Transverse colon (tissue), 4 donors: ENCODE measurements around the gene SHC4. TPM values are rescaled to one million over a fixed set of nuclear protein-coding genes. Genes with fewer than 3 reads are reported as not detected.
A peak's percentile ranks its signal among the peaks of the same experiment; 100 is the strongest.

ENCODE experiments used
- DNase-seq: peaks from one replicate; pipeline ENCODE4 v3.0.0-alpha.2; 2019
- H3K27ac ChIP-seq, 4 donors: fragments of 200-600 bp; sonication (generic); 2 replicates each; pipeline ENCODE4 v1.5.1; 2016 to 2018; ENCODE audit warnings: inconsistent platforms in 4 of 4
- H3K27me3 ChIP-seq: fragments of 200-600 bp; sonication (generic); 2 replicates; pipeline ENCODE4 v1.5.1; 2017; ENCODE audit warnings: inconsistent platforms
- H3K36me3 ChIP-seq, 4 donors: fragments of 200-600 bp; sonication (generic); 2 replicates each; pipeline ENCODE4 v1.5.1; 2017 to 2019; ENCODE audit warnings: inconsistent platforms in 4 of 4
- H3K4me1 ChIP-seq, 4 donors: fragments of 200-600 bp; sonication (generic); 2 replicates each; pipeline ENCODE4 v1.5.1; 2017 to 2020; ENCODE audit warnings: inconsistent platforms in 4 of 4
- H3K4me3 ChIP-seq, 4 donors: fragments of 200-600 bp; sonication (generic); 1 replicate in 1 of 4; 2 replicates in 3 of 4; pipeline versions ENCODE4 v1.5.1 to v1.6.1; 2017 to 2019; ENCODE audit warnings: inconsistent platforms in 4 of 4
- H3K9me3 ChIP-seq, 2 donors: fragments of 200-600 bp; sonication (generic); 2 replicates each; pipeline ENCODE4 v1.5.1; 2017 to 2019; ENCODE audit warnings: inconsistent platforms in 2 of 2
- CTCF ChIP-seq, 5 experiments: fragments of 200-600 bp in 3 of 5; fragments of 450-650 bp in 2 of 5; sonication (generic) in 3 of 5; IDR thresholded peaks; 1 replicate in 2 of 5; 2 replicates in 3 of 5; pipeline ENCODE4 v1.5.1; 2016 to 2017; ENCODE audit warnings: antibody characterized with exemption in 5 of 5, inconsistent platforms in 3 of 5, mild to moderate bottlenecking in 2 of 5, moderate library complexity in 1 of 5
- EP300 ChIP-seq: sonication (generic); formaldehyde crosslinking; IDR thresholded peaks from one replicate; pipeline ENCODE4 v1.6.1; 2017; ENCODE audit warnings: antibody characterized with exemption, low read depth
- POLR2A ChIP-seq: fragments of 450-650 bp; IDR thresholded peaks from one replicate; pipeline ENCODE4 v1.6.1; 2016; ENCODE audit warnings: antibody characterized with exemption, mild to moderate bottlenecking, moderate library complexity
- POLR2AphosphoS5 ChIP-seq, 3 donors: sonication (generic); formaldehyde crosslinking; IDR thresholded peaks; one replicate each; pipeline ENCODE4 v1.6.1; 2016; ENCODE audit warnings: antibody characterized with exemption in 3 of 3
- WGBS, 2 donors: methylation state at CpG; one replicate each; pipeline ENCODE4 v1.1.5; 2018; ENCODE audit warnings: low coverage in 1 of 2; 5-methylcytosine and 5-hydroxymethylcytosine counted together
- in situ Hi-C, 4 donors: fragments of 200-750 bp; cut with MboI; loops; one replicate each; pipeline versions ENCODE4 v1.15.0 to v1.15.1; 2017; ENCODE audit warnings: low sequenced_read_pairs in 3 of 4, low pct_ligation_motif_present in 1 of 4, low pct_unique_long_range_greater_than_20kb in 1 of 4
- intact Hi-C: fragments of 100-400 bp; cut with DNase I; formaldehyde crosslinking; loops from one replicate; pipeline ENCODE4 v1.15.1; 2023; ENCODE audit warnings: low total_unique reads
- total RNA-seq, 4 donors: library from RNA; depleted of rRNA; stranded (reverse); fragments of >200 nt; gene quantifications; one replicate each; pipeline ENCODE4 v1.1.0, GENCODE V29; 2016

SHC4 gene
- total RNA-seq, 4 donors from 2014 or later, result 0.48 to 0.96 TPM; not detected in 2

- in situ Hi-C loops, result loop anchor here (10.0 to 25.0 kb wide), 6 partner anchors 279 to 1279 kb away; partner anchors contain the start of genes FGF7 (in 4 of the 4) and COPS2 (in 1 of the 4)
- Histone ChIP-seq H3K4me1 (no peaks in the 10 kb centered on the region), H3K9me3 (no peaks in the 10 kb centered on the region), H3K27me3 (peaks cover 3% of the 10 kb centered on the region), H3K27ac (peak overlapping the region in 2 of 4 donors; percentile 9 to 45), H3K4me3 (no peak overlapping the region), H3K36me3 (no peaks in the 10 kb centered on the region)
- intact Hi-C loops, result loop anchor here (5.0 to 10.0 kb wide), 3 partner anchors 279 to 1282 kb away; no protein-coding TSS in a partner anchor
- no peak for DNase-seq
- 51 to 55% methylated on average over 3 of the region's 3 CpGs for WGBS, 2 donors
- TF ChIP-seq POLR2AphosphoS5 (IDR thresholded peaks at IDR 0.05) (no peak), CTCF (IDR thresholded peaks at IDR 0.05) (no peak), EP300 (no peak), POLR2A (no peak)
Observed at GRCh38 chr15:48865370-48866079, 98.2 kb downstream of the SHC4 start.

GRCh38 chr15:48862705-48863104 is 101.0 kb downstream of the SHC4 start:
- intact Hi-C loops, result loop anchor here (10.0 kb wide), 2 partner anchors 282 to 552 kb away; no protein-coding TSS in a partner anchor
- DNase-seq, result no peak
- no peaks in the 10 kb centered on the region for H3K27me3 ChIP-seq
- no peaks in the 10 kb centered on the region for H3K9me3 ChIP-seq
- H3K27ac ChIP-seq, result no peak overlapping the region
- TF ChIP-seq POLR2A (no peak), CTCF (IDR thresholded peaks at IDR 0.05) (no peak), POLR2AphosphoS5 (IDR thresholded peaks at IDR 0.05) (no peak), EP300 (no peak)
- H3K4me1 ChIP-seq, result no peaks in the 10 kb centered on the region
- WGBS, 2 donors, result 95% methylated on average over 1 of the region's 1 CpG; no CpG with 5 or more reads in 1 of the 2 donors
- in situ Hi-C loops, result loop anchor here (10.0 to 25.0 kb wide), 6 partner anchors 282 to 1282 kb away; partner anchors contain the start of genes FGF7 (in 4 of the 4) and COPS2 (in 1 of the 4)
- H3K36me3 ChIP-seq, result no peaks in the 10 kb centered on the region
- no peak overlapping the region for H3K4me3 ChIP-seq

- Histone ChIP-seq H3K4me3 (no peak overlapping the region), H3K36me3 (no peaks in the 10 kb centered on the region), H3K27ac (no peak overlapping the region), H3K9me3 (no peaks in the 10 kb centered on the region), H3K4me1 (no peaks in the 10 kb centered on the region), H3K27me3 (no peaks in the 10 kb centered on the region)
- in situ Hi-C loops, result loop anchor here (10.0 to 25.0 kb wide), 6 partner anchors 283 to 1283 kb away; partner anchors contain the start of genes FGF7 (in 4 of the 4) and COPS2 (in 1 of the 4)
- WGBS, 2 donors, result 0 to 3% methylated on average over 1 of the region's 1 CpG
- DNase-seq, result peak; percentile 8
- TF ChIP-seq POLR2A (no peak), CTCF (IDR thresholded peaks at IDR 0.05) (peak; percentile 77 to 91 (median 80))
- intact Hi-C loops, result loop anchor here (10.0 kb wide), 2 partner anchors 283 to 553 kb away; no protein-coding TSS in a partner anchor
Observed at GRCh38 chr15:48861813-48862431, 101.8 kb downstream of the SHC4 start.

- no peaks in the 10 kb centered on the region for H3K9me3 ChIP-seq
- WGBS, 2 donors, result 78 to 86% methylated on average over 2 of the region's 2 CpGs
- peaks cover 0 to 14% (median 5%) of the 10 kb centered on the region in 4 donors for H3K4me1 ChIP-seq
- no peaks in the 10 kb centered on the region for H3K27me3 ChIP-seq
- DNase-seq, result no peak
- TF ChIP-seq POLR2A (no peak), CTCF (IDR thresholded peaks at IDR 0.05) (no peak), EP300 (no peak), POLR2AphosphoS5 (IDR thresholded peaks at IDR 0.05) (no peak)
- no peak overlapping the region for H3K4me3 ChIP-seq
- intact Hi-C loops, result no loop called here
- H3K27ac ChIP-seq, result no peak overlapping the region
- in situ Hi-C loops, result loop anchor here in 3 of 4 donors (25.0 kb wide), 2 partner anchors 553 to 1278 kb away; partner anchors contain the start of gene FGF7 (in 3 of the 3)
- H3K36me3 ChIP-seq, result no peaks in the 10 kb centered on the region
Observed at GRCh38 chr15:48859426-48859825, 104.3 kb downstream of the SHC4 start.
